ENCODE data around the gene NLGN2.

Gene NLGN2

GRCh38 chr17:7413346-7413985 is 5.8 kb downstream of the NLGN2 start:
- Mint-ChIP-seq H3K4me3 (no peak overlapping the region), H3K27me3 (ENCODE audit: low read depth) (peaks cover 7% of the 10 kb centered on the region), H3K27ac (no peak overlapping the region), H3K9me3 (no peaks in the 10 kb centered on the region), H3K4me1 (ENCODE audit: low read depth) (no peaks in the 10 kb centered on the region), H3K36me3 (ENCODE audit: low read depth) (no peaks in the 10 kb centered on the region)
- no peak for DNase-seq (ENCODE audit: low spot score)

- Mint-ChIP-seq H3K4me3 (no peak overlapping the region), H3K4me1 (ENCODE audit: low read depth) (no peaks in the 10 kb centered on the region), H3K36me3 (ENCODE audit: low read depth) (no peaks in the 10 kb centered on the region), H3K27me3 (ENCODE audit: low read depth) (no peaks in the 10 kb centered on the region), H3K9me3 (no peaks in the 10 kb centered on the region), H3K27ac (no peak overlapping the region)
- no peak for DNase-seq (ENCODE audit: low spot score)
Measured at GRCh38 chr17:7414837-7415236, 7.2 kb downstream of the NLGN2 start.

- no peak overlapping the region for H3K4me3 Mint-ChIP-seq
- H3K9me3 Mint-ChIP-seq: no peaks in the 10 kb centered on the region
- H3K36me3 Mint-ChIP-seq (ENCODE audit: low read depth): no peaks in the 10 kb centered on the region
- no peak for DNase-seq (ENCODE audit: low spot score)
- no peak overlapping the region for H3K27ac Mint-ChIP-seq
- no peaks in the 10 kb centered on the region for H3K4me1 Mint-ChIP-seq (ENCODE audit: low read depth)
- no peaks in the 10 kb centered on the region for H3K27me3 Mint-ChIP-seq (ENCODE audit: low read depth)
Measured at GRCh38 chr17:7415784-7416183, 8.1 kb downstream of the NLGN2 start.

GRCh38 chr17:7416323-7416722 is 8.7 kb downstream of the NLGN2 start:
- Mint-ChIP-seq H3K9me3 (no peaks in the 10 kb centered on the region), H3K4me1 (ENCODE audit: low read depth) (no peaks in the 10 kb centered on the region), H3K36me3 (ENCODE audit: low read depth) (no peaks in the 10 kb centered on the region), H3K27ac (no peak overlapping the region), H3K4me3 (no peak overlapping the region), H3K27me3 (ENCODE audit: low read depth) (no peaks in the 10 kb centered on the region)
- DNase-seq (ENCODE audit: low spot score): no peak

- DNase-seq (ENCODE audit: low spot score): no peak
- Mint-ChIP-seq H3K9me3 (no peaks in the 10 kb centered on the region), H3K27me3 (ENCODE audit: low read depth) (no peaks in the 10 kb centered on the region)
Measured at GRCh38 chr17:7417056-7417655, 9.5 kb downstream of the NLGN2 start.

GRCh38 chr17:7418472-7419152 is 11.0 kb downstream of the NLGN2 start:
- no peaks in the 10 kb centered on the region for H3K27me3 Mint-ChIP-seq (ENCODE audit: low read depth)
- H3K4me1 Mint-ChIP-seq (ENCODE audit: low read depth): no peaks in the 10 kb centered on the region
- H3K36me3 Mint-ChIP-seq (ENCODE audit: low read depth): no peaks in the 10 kb centered on the region
- DNase-seq (ENCODE audit: low spot score): no peak
- no peak overlapping the region for H3K4me3 Mint-ChIP-seq
- no peak overlapping the region for H3K27ac Mint-ChIP-seq
- H3K9me3 Mint-ChIP-seq: no peaks in the 10 kb centered on the region

More at GRCh38 chr17:7417056-7417655, 9.5 kb downstream of the NLGN2 start:
- Mint-ChIP-seq H3K4me3 (no peak overlapping the region), H3K36me3 (ENCODE audit: low read depth) (no peaks in the 10 kb centered on the region), H3K27ac (no peak overlapping the region), H3K4me1 (ENCODE audit: low read depth) (no peaks in the 10 kb centered on the region)

- Mint-ChIP-seq H3K9me3 (no peaks in the 10 kb centered on the region), H3K36me3 (ENCODE audit: low read depth) (no peaks in the 10 kb centered on the region), H3K4me3 (no peak within 1 kb of the TSS), H3K27me3 (ENCODE audit: low read depth) (no peaks in the 10 kb centered on the region), H3K27ac (no peak within 1 kb of the TSS), H3K4me1 (ENCODE audit: low read depth) (no peaks in the 10 kb centered on the region)
- DNase-seq (ENCODE audit: low spot score): no peak
Measured at GRCh38 chr17:7419819-7420610, 12.4 kb downstream of the NLGN2 start, which contains the start of gene SPEM1. Gene SPEM1, plus strand, starts transcription at chr17:7420324. Its CDS starts 61 bp downstream, at chr17:7420385.

- no peaks in the 10 kb centered on the region for H3K4me1 Mint-ChIP-seq (ENCODE audit: low read depth)
- DNase-seq (ENCODE audit: low spot score): no peak
- no peaks in the 10 kb centered on the region for H3K27me3 Mint-ChIP-seq (ENCODE audit: low read depth)
- no peak overlapping the region for H3K27ac Mint-ChIP-seq
- H3K4me3 Mint-ChIP-seq: no peak overlapping the region
- H3K9me3 Mint-ChIP-seq: no peaks in the 10 kb centered on the region
- H3K36me3 Mint-ChIP-seq (ENCODE audit: low read depth): no peaks in the 10 kb centered on the region
Measured at GRCh38 chr17:7421186-7421585, 13.5 kb downstream of the NLGN2 start.

GRCh38 chr17:7423679-7424078 is 16.0 kb downstream of the NLGN2 start:
- no peaks in the 10 kb centered on the region for H3K4me1 Mint-ChIP-seq (ENCODE audit: low read depth)
- no peaks in the 10 kb centered on the region for H3K27me3 Mint-ChIP-seq (ENCODE audit: low read depth)
- no peak overlapping the region for H3K27ac Mint-ChIP-seq

GRCh38 chr17:7425316-7425715 is 17.7 kb downstream of the NLGN2 start, which contains the start of gene SPEM2:
Gene SPEM2, plus strand, starts transcription at chr17:7425616. Its CDS starts 73 bp downstream, at chr17:7425689.
- DNase-seq (ENCODE audit: low spot score): no peak
- Mint-ChIP-seq H3K36me3 (ENCODE audit: low read depth) (no peaks in the 10 kb centered on the region), H3K4me1 (ENCODE audit: low read depth) (no peaks in the 10 kb centered on the region), H3K27me3 (ENCODE audit: low read depth) (no peaks in the 10 kb centered on the region), H3K27ac (no peak within 1 kb of the TSS), H3K4me3 (no peak within 1 kb of the TSS), H3K9me3 (no peaks in the 10 kb centered on the region)

More at GRCh38 chr17:7423679-7424078, 16.0 kb downstream of the NLGN2 start:
- H3K9me3 Mint-ChIP-seq: no peaks in the 10 kb centered on the region
- DNase-seq (ENCODE audit: low spot score): no peak
- no peaks in the 10 kb centered on the region for H3K36me3 Mint-ChIP-seq (ENCODE audit: low read depth)
- H3K4me3 Mint-ChIP-seq: no peak overlapping the region

- no peaks in the 10 kb centered on the region for H3K36me3 Mint-ChIP-seq (ENCODE audit: low read depth)
- DNase-seq (ENCODE audit: low spot score): no peak
- H3K9me3 Mint-ChIP-seq: no peaks in the 10 kb centered on the region
- no peaks in the 10 kb centered on the region for H3K4me1 Mint-ChIP-seq (ENCODE audit: low read depth)
- H3K27me3 Mint-ChIP-seq (ENCODE audit: low read depth): no peaks in the 10 kb centered on the region
- H3K4me3 Mint-ChIP-seq: no peak overlapping the region
- no peak overlapping the region for H3K27ac Mint-ChIP-seq
Measured at GRCh38 chr17:7425756-7426155, 18.1 kb downstream of the NLGN2 start.

GRCh38 chr17:7426203-7426863 is 18.7 kb downstream of the NLGN2 start:
- Mint-ChIP-seq H3K4me1 (ENCODE audit: low read depth) (no peaks in the 10 kb centered on the region), H3K9me3 (no peaks in the 10 kb centered on the region), H3K27ac (no peak overlapping the region), H3K4me3 (no peak overlapping the region), H3K36me3 (ENCODE audit: low read depth) (no peaks in the 10 kb centered on the region), H3K27me3 (ENCODE audit: low read depth) (no peaks in the 10 kb centered on the region)
- no peak for DNase-seq (ENCODE audit: low spot score)

- Mint-ChIP-seq H3K27me3 (ENCODE audit: low read depth) (no peaks in the 10 kb centered on the region), H3K9me3 (no peaks in the 10 kb centered on the region), H3K4me3 (no peak overlapping the region), H3K27ac (no peak overlapping the region), H3K36me3 (ENCODE audit: low read depth) (no peaks in the 10 kb centered on the region), H3K4me1 (ENCODE audit: low read depth) (no peaks in the 10 kb centered on the region)
- DNase-seq (ENCODE audit: low spot score): no peak
Measured at GRCh38 chr17:7426896-7427489, 19.3 kb downstream of the NLGN2 start.

All from T-helper 2 cell treated with Interferon-gamma antibody and Interleukin-4, amounts not matched to agents 5 μg/mL and 100 μg/mL, for 36 hours (primary cell).